ENCODE data around the gene MRPL37.
A peak's percentile ranks its signal among the peaks of the same experiment; 100 is the strongest.
"Not testable (repeated sequence)": the region's sequence is repeated elsewhere in the genome, so short reads cannot be mapped to it uniquely, and the experiment has no call there.

MRPL37 gene

DNA sequence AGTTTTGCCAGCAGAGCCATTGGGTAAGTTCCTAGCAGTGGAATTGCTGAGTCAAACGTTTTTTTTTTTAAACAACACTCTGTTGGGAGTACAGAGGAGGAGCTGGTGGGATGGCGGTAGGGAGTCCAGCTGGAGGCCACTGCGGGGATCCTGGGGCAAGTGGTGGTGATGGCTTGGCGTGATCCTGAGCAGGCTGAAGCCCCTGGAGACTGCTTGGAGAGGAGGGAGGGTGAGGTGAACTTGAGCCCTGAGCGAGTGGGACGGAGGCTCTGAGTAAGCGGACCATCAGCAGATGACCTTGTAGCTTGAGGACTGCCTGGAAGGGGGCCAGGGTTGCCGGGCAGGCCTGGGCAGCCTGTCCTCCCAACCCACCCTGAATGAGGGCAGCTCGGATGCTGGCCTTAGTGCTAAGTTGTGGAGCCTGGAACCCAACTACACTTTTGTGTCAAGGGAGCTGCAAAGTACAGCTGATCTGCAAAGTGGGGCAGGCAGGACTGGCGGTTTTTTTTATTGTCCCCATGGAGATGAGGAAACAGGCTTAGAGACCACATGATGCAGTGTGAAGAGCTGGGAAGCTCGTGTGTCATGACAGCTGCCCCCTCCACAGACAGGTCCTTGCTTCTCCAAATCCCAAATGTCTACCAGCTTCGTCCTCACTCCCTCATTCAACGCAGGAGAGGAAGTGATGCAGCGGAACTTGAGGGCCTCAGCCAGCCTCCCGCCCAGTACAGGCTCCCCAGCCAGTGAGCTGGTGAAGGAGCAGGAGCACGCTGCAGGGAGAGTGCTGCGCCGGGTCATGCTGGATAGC is 20.2 kb downstream of the MRPL37 start:
- no peak for DNase-seq

DNA sequence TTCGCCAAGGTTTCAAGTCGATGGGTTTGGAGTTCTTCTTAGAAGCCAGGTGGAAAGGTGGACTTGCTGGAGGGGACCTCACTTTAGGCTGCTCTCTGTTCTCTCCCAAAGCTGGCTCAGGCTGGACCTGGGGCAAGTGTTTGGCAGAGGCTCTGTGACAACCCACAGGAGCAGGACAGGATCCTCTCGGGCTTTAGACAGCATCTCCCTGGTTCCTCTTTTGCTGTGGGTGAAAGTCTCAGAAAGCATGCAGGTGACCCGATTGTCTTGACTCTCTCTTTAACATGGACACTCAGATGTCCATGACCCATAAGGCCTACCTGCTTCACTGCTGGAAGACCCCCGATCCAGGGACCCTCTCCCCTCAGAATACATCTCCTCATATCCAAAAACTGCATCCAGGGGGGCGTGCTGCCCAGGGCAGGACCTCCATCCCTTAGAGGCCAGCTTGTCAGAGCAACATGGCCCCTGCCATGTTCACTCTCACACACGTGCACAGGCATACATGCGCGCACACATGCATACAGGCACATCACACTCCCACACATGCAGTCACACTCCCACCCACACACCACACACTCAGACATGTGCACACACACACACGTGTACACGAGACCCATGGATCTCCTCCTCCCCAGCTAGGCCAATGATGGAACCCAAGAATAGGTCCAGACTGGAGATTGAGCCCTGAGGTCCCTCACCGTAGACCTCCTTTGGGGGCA is 21.3 kb downstream of the MRPL37 start:
- DNase-seq, result no peak

DNA sequence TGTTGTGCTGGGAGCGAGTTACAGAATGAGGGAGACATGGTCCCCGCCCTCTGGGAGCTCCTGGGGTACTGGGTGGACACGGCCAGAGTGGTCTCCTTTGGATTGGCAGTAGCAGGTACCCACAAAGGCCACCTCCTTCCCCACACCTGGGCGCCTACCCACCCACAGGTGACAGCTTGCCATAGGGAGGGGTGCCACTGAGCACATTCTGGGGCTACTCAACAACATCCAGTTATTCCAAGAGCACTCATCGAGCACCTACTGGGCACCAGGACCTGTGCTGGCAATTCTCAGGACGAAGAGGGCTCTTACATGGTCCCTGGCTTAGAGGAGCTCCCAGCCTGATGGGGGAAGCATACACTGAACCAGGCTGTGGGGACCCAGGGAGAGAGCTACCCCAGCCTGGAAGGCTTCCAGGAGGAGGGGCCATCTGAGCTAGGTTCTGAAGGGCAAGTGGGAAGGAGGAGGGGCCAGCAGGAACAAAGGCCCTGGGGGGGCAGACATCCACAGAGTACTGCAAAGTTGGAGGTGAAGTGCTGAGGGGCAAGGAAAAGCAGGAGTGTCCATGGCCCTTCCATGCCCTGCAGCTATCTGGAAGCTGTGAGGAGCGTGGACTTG is 22.0 kb downstream of the MRPL37 start:
- DNase-seq, result no peak

DNA sequence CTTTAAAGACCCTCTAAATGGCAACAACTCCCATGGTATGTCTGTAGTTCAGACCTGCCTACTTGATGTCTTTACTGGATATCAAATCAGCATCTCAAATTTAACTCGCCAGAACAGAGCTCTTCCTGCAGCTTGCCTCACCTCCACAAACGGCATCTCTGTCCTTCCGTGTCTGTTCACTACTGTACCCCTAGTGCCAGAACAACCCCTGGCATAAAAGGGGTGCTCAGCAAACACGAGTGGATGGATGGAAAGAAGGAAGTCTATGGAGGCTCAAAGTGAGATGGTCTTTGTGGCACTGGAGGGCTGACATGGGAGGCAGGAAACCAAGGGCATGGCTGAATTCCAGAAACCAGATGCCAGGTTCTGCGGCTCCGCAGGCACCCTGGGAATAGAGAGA is 22.7 kb downstream of the MRPL37 start:
- no peak for DNase-seq

DNA sequence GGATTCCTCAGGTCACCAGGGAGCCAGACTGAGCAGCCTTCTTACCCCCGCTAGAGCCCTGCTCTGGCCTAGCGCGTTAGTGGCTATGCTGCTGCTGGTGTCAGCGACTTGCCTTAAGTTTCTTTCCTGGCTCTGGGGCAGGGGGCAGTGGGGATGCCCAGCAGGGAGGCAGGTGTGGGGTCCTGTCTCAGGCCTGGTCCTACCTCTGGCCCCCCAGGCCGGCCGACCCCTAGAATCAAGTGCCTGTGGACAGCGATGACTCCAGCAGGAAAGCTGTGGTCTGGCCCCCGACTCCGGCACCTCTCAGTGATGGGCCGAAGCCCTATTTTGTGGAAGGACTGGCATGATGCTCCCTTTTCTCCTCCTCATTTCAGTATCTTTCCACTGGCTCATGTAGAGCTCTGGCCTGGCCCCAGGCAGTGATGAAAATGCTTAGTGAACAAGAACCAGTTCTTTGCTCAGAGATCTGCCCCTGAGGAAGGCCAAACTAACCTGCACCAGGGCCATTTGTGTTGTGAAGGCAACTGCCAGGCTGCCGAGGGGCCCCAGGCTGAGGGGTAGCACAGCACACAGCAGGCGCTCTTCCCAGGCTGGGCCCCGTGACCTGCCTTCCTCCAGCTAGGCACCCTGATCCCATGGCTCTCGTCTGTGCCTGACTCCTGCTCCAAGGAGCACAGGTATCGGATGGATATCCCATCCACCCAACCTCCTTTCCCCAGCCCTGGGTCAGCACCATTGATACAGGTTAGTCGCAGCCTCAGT is 23.7 kb downstream of the MRPL37 start:
- DNase-seq, result no peak

DNA sequence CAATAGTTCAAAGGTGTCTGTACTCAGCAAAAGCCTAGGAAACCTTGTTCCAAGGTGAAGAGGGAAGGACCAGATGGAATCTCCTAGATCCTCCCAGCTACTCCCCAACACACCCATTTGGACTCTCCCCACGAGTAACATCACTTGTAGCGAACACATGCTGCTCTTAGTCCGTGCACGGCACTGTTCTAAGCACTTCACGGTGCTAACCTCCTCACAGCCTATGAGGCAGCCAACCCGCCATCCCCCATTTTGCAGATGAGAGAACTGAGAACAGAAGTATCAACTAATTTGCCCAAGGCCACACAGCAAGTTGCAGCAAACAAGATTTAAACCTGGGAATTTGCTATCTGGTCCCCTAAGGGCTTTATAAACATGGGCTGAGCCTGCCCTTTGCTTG is 24.3 kb downstream of the MRPL37 start:
- no peak for DNase-seq

DNA sequence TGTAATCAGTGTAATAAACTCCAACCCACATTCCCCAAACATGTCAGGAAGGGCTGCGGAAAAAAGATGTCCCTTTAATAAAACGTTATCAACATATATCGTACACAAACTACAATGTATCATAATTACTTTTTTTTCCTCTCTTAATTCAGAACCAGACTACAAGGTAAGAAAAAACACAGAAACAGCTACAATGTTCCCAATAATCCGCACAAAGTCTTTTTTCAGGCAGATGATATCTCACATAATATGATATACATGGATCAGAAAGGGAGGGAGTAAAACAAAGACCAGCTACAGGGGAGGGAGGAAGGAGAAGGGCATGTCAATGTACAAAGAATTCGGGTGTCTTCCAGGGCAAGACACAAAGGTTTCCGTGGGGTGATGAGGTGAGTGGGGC is 25.4 kb downstream of the MRPL37 start:
- DNase-seq, result no peak

DNA sequence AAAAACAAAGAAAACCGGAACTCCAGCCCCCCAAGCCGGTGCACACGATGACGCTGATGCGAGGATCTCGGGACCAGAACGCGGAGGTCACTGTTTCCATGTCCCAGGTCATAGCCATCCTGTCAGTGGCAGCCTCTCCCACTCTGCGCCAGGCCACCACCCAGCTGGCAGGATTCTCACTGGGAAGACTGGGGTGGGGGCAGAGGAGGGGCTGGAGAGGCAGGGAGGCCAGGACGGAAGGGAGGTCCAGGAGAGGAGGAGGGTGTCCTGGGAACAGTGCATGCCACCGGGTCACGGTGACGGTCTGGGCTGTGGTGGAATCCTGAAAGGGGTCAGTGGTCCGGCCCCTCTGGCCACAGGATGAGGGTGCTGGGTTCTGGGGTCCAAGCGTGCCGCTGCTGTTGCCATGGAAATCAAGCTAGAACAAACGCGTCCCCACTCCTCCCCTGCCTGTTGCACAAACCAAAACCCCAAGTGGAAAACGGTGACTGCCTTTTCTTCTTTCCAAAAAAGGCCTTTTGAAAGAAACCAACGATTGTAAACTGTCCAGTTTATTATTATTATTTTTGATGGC is 26.1 kb downstream of the MRPL37 start:
- DNase-seq, result no peak

DNA sequence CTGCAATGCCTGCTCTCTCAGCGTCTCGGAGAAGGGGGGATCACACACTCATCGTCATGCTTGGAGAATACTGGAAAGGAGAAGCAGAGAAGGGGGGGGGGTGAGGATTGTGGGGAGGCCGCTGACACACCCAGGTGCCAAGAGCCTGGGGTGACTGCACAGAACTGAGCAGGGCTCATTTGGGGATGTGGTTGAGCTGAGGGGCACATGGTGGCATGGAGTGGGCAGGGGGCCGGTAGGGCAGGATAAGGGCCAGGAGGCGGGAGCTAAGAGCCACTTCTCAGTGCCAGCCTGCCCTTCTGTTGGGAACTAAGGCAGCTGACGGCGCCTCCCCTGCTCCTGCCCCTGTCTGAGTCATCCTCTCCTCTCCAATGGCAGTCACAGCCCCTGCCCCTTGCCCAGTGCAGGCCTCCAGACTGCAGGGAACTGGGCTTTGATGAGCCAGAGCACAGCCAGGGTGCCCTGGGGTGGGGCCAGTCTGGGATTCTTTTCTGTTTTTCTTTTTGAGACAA is 27.2 kb downstream of the MRPL37 start:
- no peak for DNase-seq

DNA sequence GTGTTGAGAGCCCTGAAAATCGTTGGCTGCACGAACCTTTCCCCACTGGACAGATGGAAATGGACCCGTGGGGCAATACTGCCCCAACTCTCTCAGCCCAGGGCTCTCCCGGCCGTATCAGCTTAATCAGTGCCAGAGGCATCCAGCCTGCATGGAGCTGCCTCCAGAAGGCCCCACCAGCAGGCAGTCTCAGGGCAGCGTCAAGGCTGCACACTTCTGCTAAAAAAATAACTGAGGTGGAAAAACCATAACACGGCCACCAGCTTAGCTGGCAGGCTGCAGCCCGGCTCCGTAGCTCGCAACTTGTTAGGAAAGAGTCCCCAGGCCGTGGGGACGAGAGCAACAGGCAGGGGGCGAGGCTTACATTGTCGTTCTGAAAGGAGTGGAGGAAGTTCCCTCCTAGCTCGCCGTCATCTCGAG is 27.9 kb downstream of the MRPL37 start:
- DNase-seq, result no peak

DNA sequence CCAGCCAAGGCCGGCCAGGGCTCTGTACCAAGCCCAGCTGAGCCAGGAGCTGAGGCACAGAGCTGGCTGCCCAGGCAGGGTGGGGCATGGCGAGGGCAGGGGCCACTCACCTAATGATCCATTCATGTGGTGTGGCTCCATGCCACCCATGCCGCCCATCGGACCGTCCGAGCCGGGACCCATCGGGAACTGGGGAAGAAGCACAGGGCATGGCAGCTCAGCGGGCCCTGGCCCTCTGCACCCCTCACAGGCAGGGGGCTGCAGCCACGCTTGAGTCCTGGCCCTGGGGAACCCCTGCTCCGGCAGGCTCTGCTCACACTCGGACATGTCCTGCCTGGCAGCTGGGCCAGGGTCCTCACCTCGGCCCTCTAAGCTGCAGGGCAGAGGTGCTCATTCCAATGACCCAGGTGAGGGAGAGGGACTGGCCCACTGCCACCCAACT is 28.7 kb downstream of the MRPL37 start:
- no peak for DNase-seq

DNA sequence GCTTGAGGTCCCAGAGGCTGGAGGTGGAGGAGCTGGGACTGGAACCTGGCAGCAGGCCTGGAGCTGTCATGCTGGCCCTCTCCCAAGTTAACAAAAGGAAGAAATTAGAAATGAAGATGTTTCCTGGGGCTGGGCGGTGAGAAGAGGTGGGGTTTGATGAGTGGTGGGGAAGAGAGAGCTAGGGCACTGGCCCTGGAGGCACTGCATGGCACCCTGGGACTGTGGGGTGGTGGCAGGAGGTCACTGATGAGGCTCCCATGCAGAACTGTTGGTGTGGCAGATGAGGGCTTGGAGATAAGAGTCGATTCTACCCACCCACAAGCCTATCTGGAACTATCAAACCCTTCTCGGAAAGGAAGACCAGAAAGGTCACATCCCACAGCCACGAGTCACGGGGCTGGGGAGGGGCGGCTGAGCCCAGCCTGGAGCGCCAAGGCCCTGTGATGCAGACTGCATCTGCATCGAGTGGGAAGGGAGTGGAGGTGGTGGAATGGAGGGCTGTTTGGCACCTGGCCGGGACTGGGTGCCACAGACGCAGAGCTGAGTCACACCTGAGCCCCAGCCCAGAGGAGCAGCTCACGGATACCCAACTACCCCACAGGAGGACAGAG is 29.4 kb downstream of the MRPL37 start:
- DNase-seq, result peak; percentile 6

DNA sequence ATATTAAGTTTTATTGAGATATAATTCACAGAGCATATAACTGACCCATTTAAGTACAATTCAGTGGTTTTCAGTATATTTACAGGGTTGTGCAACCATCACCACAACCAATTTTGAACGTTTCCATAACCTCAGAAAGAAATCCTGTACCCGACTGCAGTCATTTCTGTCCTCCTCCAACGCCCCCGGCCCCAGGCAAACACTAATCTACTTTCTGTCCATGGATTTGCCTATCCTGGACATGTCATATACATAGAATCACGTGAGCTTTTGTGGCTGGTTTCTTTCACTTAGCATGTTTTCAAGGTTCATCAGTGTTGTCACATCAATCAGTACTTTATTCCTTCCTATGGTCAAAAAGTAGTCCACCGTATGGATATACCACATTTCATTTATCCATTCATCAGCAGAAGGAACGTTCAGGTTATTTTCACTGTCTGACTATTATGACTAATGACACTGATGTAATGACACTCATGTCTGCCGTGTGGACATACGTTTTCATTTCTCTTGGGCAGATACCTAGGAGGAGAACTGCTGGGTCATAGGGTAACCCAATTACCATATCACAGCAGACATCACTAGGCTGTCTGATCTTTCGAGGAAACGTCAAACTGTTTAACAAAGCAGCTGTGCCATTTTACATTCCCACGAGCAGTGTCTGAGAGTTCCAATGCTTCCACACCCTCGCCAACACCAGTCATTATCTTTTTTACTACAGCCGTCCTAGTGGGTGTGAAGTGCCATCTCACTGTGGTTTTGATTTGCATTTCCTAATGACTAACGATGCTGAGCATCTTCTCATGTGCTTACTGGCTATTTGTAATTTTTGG is 30.8 kb downstream of the MRPL37 start:
- DNase-seq, result no peak

DNA sequence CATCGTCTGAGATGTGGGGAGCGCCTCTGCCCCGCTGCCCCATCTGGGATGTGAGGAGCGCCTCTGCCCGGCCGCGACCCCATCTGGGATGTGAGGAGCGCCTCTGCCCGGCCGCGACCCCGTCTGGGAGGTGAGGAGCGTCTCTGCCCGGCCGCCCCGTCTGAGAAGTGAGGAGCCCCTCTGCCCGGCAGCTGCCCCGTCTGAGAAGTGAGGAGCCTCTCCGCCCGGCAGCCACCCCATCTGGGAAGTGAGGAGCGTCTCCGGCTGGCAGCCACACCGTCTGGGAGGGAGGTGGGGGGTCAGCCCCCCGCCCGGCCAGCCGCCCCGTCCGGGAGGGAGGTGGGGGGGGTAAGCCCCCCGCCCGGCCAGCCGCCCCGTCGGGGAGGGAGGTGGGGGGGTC is 33.2 kb downstream of the MRPL37 start:
- not testable (repeated sequence) for DNase-seq

DNA sequence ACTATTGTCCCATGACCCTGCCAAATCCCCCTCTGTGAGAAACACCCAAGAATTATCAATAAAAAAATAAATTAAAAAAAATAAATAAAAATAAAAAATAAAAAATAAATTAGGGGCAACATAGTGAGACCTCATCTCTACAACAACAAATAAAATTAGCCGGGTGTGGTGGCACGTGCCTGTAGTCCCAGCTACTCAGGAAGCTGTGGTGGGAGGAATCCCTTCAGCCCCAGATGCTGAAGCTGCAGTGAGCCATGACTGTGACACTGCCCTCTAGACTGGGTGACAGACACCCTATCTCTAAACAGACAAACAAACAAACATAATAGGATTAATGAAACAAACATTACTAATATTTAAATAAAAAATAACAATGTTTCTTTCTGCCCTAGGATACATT is 34.3 kb downstream of the MRPL37 start:
- DNase-seq, result no peak

DNA sequence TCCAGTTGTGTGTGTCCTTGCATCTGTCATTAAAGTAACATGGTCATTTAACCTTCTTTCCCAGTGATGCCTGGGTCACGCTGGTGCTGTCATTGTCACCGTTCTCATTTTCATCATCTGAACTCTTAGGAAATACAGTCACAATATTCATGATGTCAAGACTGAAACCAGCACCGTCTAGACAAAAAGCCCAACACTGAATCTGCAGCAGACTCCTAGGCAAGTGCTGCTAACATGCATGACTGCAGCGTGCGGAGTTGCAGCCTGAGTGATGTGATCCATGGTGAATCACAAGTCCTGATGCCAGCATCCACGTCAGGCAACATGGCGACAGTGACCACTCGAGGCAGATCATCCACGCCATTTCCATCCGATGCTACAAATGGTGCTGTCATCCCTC is 37.6 kb downstream of the MRPL37 start:
- DNase-seq, result no peak

DNA sequence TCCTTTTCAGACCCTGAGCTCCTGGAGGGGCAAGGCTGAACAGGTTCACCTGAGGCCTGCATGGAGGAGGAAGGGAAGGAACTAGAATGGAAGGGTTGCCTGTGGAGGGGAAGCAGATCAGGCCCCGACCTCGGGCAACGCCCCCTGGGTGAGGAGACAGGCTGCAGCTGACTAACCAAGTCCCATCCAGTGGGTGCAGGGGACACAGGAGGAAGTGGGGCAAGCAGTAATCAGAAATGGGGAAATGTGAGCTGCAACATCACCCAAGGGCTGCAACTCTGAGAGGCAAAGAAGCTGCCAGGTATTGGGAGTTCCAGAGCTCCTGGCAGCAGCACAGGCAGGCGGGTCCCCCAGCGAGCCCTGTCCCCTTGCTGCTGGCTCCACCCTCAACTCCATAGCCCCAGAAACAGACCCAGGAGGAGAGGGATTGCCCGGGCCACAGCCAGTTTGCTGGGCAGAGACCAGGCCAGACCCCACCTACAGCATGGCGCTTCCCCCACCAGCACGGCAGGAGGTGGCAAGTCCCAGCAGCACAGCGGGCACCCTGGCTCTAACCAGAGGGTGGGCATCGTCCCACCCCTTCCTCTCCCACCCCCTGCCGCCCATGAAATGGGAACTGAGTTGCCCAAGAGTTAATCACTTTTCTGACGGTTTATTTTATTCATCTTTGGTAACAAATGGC is 38.5 kb downstream of the MRPL37 start:
- DNase-seq, result no peak

DNA sequence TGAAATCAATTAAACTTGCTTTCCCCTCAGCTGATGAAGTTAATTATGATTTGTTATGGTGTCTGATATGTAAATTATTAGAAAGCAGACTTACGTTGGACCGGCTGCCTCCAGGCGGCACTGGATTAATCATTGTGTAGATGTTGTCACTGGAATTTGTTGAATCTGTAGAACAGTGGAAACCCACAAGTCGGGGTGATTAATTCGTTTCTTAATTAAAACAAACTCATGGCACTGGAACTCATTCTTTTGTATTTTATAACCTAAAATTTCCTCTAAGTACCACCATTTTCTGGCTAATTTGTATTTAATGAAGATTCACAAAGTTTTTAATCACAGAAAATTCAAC is 39.0 kb downstream of the MRPL37 start:
- DNase-seq, result no peak

DNA sequence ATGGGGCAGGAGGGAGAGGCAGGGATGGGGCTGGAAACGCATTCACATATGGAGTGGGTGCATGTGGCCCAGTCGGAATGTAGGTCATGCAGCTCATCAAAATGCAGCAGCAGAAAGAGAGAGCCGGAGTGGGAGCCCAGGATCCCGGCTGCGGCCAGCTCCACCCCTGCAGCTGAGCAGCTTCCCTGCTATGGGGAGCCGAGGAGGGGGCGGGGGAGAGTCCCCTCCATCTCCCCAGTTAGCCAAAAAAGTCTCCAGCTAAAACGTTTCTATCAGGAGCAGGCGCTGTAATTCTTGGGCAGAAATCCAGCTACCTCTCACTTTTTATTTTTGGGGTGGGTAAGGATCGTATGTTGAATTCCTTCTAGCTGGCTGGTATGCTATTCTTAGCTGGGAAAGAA is 39.7 kb downstream of the MRPL37 start:
- DNase-seq, result no peak

DNA sequence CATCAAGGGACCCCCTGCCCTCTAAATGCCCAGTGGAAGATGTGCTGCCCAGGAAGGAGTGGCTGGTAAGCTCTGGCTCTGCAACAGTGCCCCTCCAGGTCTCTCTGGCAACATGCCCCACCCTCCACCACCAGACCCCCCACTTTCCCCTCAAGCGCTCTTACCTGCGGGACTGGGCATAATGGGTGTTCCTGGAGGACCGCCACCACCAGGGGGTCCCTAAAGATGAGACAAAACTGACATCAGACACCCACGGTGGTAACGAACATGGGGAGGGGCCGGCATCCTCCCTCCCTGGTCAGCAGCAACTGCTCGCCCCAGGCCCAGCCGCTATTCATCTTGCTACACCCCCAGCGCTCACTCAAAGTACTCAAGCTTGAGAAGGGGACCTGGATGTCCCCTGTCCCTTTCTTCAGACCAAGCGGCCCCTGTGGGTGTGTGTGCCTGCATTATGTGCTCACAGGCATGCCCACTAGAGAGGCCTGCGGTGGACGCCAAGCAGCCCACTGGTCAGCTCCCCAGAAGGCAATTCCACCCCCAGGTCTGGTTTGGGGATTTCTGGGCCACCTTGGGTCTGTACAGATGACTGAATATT is 40.9 kb downstream of the MRPL37 start:
- no peak for DNase-seq
